GM18867 (cell line): Measurements from ENCODE around the gene SPATA2L.
"Not testable (repeated sequence)": the region's sequence is repeated elsewhere in the genome, so short reads cannot be mapped to it uniquely, and the experiment has no call there.

Experiments
- ATAC-seq: cut with Tn5 transposase; IDR thresholded peaks from one replicate; pipeline ENCODE4 v1.9.1; 2021; ENCODE audit warnings: mild to moderate bottlenecking, moderate library complexity; ENCODE audit not compliant: unreplicated experiment

The SPATA2L gene

GRCh38 chr16:89691986-89692569 lies 9.4 kb downstream of the SPATA2L start:
- ATAC-seq = no peak

- ATAC-seq = no peak
Observed at GRCh38 chr16:89691231-89691985, 10.1 kb downstream of the SPATA2L start.

DNA sequence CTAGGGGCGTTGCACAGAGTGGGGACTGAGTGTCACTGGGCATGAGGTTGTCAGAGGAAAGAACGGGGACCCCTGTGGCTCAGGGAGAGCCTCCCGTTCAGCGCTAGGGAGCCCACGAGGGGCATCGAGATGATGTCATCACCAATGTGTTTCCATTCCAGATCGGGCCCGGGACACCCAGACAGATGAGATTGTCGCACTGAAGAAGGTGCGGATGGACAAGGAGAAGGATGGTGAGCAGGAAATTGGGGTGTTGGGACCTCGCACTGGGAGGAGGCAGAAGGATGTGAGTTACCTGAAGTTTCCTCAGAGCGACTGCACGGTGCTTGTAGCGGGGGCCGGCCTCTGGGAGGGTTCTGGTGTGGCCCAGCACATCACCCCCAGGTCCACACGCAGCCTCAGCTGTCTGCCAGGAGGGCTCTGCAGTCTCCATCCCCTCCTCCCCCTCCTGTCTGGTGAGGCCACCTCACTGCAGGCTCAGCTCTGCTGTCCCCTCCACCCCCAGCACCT lies 11.1 kb downstream of the SPATA2L start:
- ATAC-seq = no peak

DNA sequence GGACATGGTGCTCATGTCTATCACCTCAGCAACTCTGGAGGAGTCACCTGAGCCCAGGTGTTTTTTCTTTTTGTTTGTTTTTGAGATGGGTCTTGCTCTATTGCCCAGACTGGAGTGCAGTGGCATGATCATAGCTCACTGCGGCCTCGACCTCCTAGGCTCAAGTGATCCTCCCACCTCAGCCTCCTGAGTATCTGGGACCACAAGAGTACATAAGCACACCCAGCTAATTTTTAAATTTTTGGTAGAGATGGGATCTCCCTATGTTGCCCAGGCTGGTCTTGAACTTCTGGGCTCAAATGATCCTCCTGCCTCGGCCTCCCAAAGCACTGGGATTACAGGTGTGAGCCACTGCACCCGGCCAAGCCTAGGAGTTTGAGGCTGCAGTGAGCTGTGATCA lies 11.9 kb downstream of the SPATA2L start:
- ATAC-seq = not testable (repeated sequence)

DNA sequence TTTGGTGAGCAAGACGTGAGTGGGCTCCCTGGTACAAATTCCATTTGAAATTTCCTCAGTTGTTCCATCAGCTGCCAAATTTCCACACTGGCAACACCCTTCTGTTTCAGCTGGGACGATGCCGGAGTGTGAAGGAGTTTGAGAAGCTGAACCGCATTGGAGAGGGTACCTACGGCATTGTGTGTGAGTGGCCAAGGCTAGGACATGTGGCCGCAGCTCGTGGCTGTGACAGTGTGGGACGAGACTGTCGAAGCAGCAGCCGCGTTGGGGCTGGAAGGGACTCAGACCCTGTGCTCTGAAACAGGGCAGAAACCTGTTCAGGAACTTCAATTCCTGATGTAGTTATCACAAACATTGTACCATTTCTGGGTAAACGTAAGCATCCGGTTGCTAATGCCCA lies 12.4 kb downstream of the SPATA2L start:
- ATAC-seq = no peak

GRCh38 chr16:89688395-89688794 lies 13.1 kb downstream of the SPATA2L start:
- no peak for ATAC-seq

DNA sequence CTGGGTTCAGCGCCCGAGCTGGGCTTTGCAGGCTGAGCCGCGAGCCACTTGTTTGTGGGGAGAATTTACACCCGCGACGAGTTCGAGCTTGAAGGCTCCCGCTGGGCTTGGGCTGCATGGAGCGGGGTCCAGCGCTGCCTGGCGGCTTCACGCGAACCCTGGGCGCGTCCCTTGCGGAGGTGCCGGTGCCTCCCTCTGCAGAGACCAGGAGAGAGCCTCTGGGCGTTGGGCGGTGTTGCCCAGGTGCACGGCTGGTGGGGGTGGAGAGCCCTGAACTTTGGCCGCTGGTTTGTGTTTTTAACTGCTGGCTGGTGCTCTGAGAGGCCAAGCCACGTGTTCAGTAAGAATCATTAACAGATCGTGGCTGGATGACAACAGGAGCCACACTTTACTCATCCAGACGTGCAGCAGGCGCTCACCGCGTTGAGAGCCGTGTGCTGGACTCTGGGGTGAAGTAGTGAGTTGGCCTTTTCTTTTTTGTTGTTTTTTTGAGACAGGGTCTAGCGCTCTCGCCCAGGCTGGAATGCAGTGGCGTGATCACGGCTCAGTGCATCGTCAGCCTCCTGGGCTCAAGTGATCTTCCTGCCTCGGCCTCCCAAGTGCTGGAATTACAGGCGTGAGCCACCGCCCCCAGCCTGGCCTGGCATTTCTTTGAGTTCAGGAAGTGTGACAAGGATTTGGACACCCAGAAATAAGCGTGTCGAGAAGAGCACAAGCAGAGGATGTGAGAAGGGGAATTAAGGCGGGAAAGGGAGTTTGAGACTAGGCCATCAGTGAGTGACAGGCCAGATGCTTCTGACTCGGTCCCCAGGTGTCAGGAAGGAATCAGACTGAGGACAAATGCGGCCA lies 14.2 kb downstream of the SPATA2L start:
- ATAC-seq = peak; percentile 42

DNA sequence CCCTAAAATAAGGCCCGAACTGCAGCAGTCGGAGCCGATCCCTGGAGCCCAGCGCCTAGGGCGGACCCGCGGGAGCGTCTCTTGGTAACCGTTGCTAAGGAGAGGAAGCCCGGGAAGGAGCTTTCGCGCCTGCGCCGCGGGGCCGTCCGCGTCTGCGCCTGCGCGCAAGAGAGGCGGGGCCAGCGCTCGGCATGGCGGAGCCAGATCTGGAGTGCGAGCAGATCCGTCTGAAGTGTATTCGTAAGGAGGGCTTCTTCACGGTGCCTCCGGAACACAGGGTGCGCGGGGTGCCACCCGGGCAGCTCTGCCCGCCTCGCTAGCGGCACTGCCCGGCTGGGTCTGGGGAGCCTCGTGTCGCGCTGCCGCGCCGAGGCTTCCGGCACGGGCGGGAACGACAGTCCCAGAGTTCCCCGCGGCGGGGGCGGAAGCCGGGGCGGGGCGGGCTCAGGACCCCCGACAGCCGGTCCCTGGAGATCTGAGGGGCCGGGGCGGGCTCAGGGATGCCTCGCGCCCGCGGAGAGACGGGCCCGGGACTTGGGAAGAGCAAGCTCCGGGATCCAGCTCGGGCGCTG lies 14.9 kb downstream of the SPATA2L start, which contains the start of gene CDK10:
Gene CDK10 (plus strand): TSS at position 170 of the 572 bp plus-strand sequence. CDS start 22 bp downstream, at position 192.
- peak; percentile 79 for ATAC-seq

GRCh38 chr16:89685916-89686315 lies 15.6 kb downstream of the SPATA2L start:
- no peak for ATAC-seq

DNA sequence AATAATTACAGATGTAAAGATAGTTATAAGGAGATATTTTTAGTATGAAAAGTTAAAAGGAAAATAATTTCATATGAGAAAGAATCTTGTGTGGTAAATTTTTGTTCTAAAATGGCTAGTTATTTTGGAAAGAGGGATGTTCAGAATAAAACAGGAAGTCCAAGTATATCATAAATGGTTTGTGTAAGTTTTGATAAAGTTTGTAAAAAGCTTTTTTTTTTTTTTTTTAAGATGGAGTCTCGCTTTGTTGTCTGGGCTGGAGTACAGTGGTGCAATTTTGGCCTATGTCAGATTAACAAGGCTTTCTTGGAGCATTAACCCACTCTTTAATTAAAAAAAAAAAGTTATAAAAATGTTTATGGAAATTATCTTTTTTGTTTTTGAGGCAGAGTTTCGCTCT lies 23.2 kb downstream of the SPATA2L start:
- no peak for ATAC-seq

DNA sequence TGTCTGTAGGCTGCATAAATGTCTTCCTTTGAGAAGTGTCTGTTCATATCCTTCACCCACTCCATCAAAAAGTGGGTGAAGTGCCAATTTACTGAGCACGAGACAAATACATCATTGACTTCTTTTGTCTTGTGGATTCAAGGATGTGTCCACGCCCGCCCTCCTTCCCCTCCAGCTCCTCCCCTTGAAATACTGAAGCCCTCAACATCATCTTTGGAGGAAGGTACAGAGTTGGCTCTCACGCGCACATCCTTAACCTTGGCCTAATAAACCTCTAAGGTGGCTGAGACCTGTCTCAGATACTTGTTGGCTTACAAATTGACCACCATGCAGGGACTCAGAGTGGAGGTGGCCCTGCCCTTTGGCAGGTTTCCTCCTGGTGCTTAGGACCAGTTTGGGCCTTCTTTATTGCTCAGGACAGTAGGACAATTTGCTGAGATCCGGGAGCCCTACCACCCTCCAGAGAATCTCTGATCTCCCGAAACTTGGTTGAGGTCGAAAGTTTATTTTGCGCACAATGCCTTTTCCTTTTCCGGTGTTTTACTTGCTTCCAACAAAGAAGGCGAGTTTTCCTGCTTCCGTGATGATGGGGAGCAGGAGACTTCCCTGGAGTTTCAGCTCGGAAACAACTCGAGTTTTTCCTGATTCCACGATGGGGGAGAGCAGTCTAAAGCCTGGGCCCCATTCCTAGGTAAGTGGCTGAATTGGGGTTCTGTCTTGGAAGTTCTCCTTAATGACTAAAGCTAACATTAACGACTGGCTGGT lies 29.1 kb downstream of the SPATA2L start:
- no peak for ATAC-seq

DNA sequence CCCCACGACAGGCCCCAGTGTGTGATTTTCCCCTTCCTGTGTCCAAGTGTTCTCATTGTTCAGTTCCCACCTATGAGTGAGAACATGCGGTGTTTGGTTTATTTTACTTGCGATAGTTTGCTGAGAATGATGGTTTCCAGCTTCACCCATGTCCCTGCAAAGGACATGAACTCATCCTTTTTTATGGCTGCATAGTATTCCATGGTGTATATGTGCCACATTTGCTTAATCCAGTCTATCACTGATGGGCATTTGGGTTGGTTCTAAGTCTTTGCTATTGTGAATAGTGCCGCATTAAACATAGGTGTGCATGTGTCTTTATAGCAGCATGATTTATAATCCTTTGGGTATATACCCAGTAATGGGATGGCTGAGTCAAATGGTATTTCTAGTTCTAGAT lies 29.9 kb downstream of the SPATA2L start:
- not testable (repeated sequence) for ATAC-seq

GRCh38 chr16:89670496-89671431 lies 30.7 kb downstream of the SPATA2L start:
- ATAC-seq = no peak

- ATAC-seq = no peak
Observed at GRCh38 chr16:89669755-89670154, 31.8 kb downstream of the SPATA2L start.

- ATAC-seq = no peak
Observed at GRCh38 chr16:89668790-89669158, 32.7 kb downstream of the SPATA2L start.

DNA sequence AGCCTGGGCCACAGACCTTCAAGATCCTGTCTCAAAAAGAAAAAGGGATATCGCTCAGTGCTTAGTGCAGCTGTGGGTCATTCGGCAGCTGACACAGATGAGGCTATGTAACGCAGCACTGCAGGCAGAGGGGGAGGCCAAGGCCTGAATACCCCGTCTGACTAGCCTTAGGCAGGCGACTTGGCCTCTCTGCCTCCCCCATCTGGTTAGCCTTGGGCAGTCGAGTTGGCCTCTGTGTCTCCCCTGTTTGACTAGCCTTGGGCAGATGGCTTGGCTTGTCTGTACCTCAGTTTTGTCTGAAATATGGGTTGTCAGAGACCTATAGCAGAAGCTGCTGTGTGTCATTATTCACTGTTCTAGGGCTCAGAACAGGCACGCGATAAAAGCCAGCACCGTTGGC lies 33.9 kb downstream of the SPATA2L start:
- ATAC-seq = no peak

- ATAC-seq = not testable (repeated sequence)
Observed at GRCh38 chr16:89667000-89667399, 34.5 kb downstream of the SPATA2L start.

- not testable (repeated sequence) for ATAC-seq
Observed at GRCh38 chr16:89664238-89664637, 37.3 kb downstream of the SPATA2L start.

DNA sequence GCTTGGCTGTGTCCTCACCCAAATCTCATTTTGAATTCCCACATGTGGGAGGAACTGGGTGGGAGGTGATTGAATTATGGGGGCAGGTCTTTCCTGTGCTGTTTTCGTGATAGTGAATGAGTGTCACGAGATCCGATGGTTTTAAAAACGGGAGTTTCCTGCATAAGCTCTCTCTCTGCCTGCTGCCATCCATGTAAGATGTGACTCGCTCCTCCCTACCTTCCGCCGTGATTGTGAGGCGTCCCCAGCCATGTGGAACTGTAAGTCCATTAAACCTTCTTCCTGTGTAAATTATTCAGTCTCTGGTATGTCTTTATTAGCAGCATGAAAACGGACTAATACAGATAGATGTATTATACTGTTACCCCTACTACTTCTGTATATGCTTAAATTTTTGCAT lies 40.3 kb downstream of the SPATA2L start:
- no peak for ATAC-seq
